Sigmoid colon (tissue), 7 donors: Measurements from ENCODE around the gene ZXDC. TPM values are rescaled to one million over a fixed set of nuclear protein-coding genes. Genes with fewer than 3 reads are reported as not detected.

Source experiments
- DNase-seq: peaks from one replicate; pipeline ENCODE4 v3.0.0-alpha.2; 2019
- H3K27ac ChIP-seq, 4 donors: fragments of 200-600 bp; sonication (generic); one replicate each; pipeline ENCODE4 v1.5.1; 2016 to 2019; ENCODE audit warnings: mild to moderate bottlenecking in 1 of 4
- H3K27me3 ChIP-seq, 3 donors: fragments of 200-600 bp; sonication (generic); one replicate each; pipeline ENCODE4 v1.5.1; 2019; ENCODE audit warnings: mild to moderate bottlenecking in 1 of 3
- H3K36me3 ChIP-seq, 4 donors: fragments of 200-600 bp; sonication (generic); one replicate each; pipeline ENCODE4 v1.5.1; 2016 to 2019
- H3K4me1 ChIP-seq, 4 donors: fragments of 200-600 bp; sonication (generic); one replicate each; pipeline ENCODE4 v1.5.1; 2017 to 2019
- H3K4me3 ChIP-seq, 4 donors: fragments of 200-600 bp; sonication (generic); one replicate each; pipeline ENCODE4 v1.5.1; 2017 to 2019; ENCODE audit warnings: mild to moderate bottlenecking in 2 of 4, moderate library complexity in 1 of 4
- H3K9me3 ChIP-seq, 4 donors: fragments of 200-600 bp in 3 of 4; sonication (generic) in 3 of 4; one replicate each; pipeline versions ENCODE4 v1.5.1 to v1.6.1; 2013 to 2019
- CTCF ChIP-seq, 4 experiments: fragments of 450-650 bp in 3 of 4; fragments of 200-600 bp in 1 of 4; IDR thresholded peaks; one replicate each; pipeline ENCODE4 v1.5.1; 2016 to 2019; ENCODE audit warnings: antibody characterized with exemption in 4 of 4, mild to moderate bottlenecking in 3 of 4, moderate library complexity in 2 of 4
- EP300 ChIP-seq, 4 donors: sonication (generic); formaldehyde crosslinking; IDR thresholded peaks; one replicate each; pipeline ENCODE4 v1.6.1; 2017; ENCODE audit warnings: antibody characterized with exemption in 4 of 4
- POLR2A ChIP-seq, 2 donors: fragments of 450-650 bp; IDR thresholded peaks; one replicate each; pipeline ENCODE4 v1.6.1; 2016; ENCODE audit warnings: antibody characterized with exemption in 2 of 2, mild to moderate bottlenecking in 2 of 2, moderate library complexity in 2 of 2
- POLR2AphosphoS5 ChIP-seq, 4 donors: sonication (generic); formaldehyde crosslinking; IDR thresholded peaks; one replicate each; pipeline ENCODE4 v1.6.1; 2017; ENCODE audit warnings: antibody characterized with exemption in 4 of 4
- WGBS, 2 donors: extraction: QIAGEN DNeasy Blood & Tissue Kit; methylation state at CpG; one replicate each; pipeline ENCODE4 v1.1.7; 2013; 5-methylcytosine and 5-hydroxymethylcytosine counted together
- intact Hi-C: fragments of 100-400 bp; cut with DNase I; formaldehyde crosslinking; loops from one replicate; pipeline ENCODE4 v1.15.1; 2023
- polyA plus RNA-seq, 3 donors: library from polyadenylated mRNA; stranded (reverse); fragments of 200-250 nt; gene quantifications; one replicate each; pipeline ENCODE4 v1.2.3, GENCODE V29; 2013
- total RNA-seq, 4 donors: library from RNA; depleted of rRNA; stranded (reverse); fragments of >200 nt; gene quantifications; one replicate each; pipeline ENCODE4 v1.1.0, GENCODE V29; 2016
- donor health status: healthy with polysubstance abuse.
- donor health status: Bipolar disorder and iron deficiency.
- donor health status: healthy.

ZXDC gene
- total and polyA plus RNA-seq, 7 donors, result 5.5 to 33.8 (median 26.4) TPM

- 94 to 97% methylated on average over 8 of the region's 8 CpGs for WGBS, 2 donors
- Histone ChIP-seq H3K27me3 (no peaks in the 10 kb centered on the region), H3K27ac (no peak overlapping the region), H3K4me1 (peaks cover 0 to 12% (median 7%) of the 10 kb centered on the region in 4 donors), H3K36me3 (peaks cover 7 to 41% (median 20%) of the 10 kb centered on the region in 4 donors), H3K9me3 (no peaks in the 10 kb centered on the region), H3K4me3 (no peak overlapping the region)
- intact Hi-C loops, result no loop called here
- DNase-seq, result peak; percentile 48
- TF ChIP-seq CTCF (IDR thresholded peaks at IDR 0.05) (no peak), POLR2AphosphoS5 (IDR thresholded peaks at IDR 0.05) (no peak), POLR2A (IDR thresholded peaks at IDR 0.05) (no peak), EP300 (IDR thresholded peaks at IDR 0.05) (no peak)
Measured at GRCh38 chr3:126446301-126446700, 29.4 kb downstream of the ZXDC start.

- Histone ChIP-seq H3K9me3 (no peaks in the 10 kb centered on the region), H3K36me3 (peaks cover 0 to 41% (median 21%) of the 10 kb centered on the region in 4 donors), H3K4me3 (no peak overlapping the region), H3K4me1 (peaks cover 0 to 12% (median 7%) of the 10 kb centered on the region in 4 donors), H3K27me3 (no peaks in the 10 kb centered on the region), H3K27ac (no peak overlapping the region)
- intact Hi-C loops, result no loop called here
- WGBS, 2 donors, result 65 to 82% methylated on average over 5 of the region's 5 CpGs
- TF ChIP-seq EP300 (IDR thresholded peaks at IDR 0.05) (no peak), POLR2A (IDR thresholded peaks at IDR 0.05) (no peak), POLR2AphosphoS5 (IDR thresholded peaks at IDR 0.05) (no peak), CTCF (IDR thresholded peaks at IDR 0.05) (no peak)
- peak; percentile 44 for DNase-seq
Measured at GRCh38 chr3:126445506-126445905, 30.2 kb downstream of the ZXDC start.

- Histone ChIP-seq H3K27ac (no peak overlapping the region), H3K36me3 (peaks cover 0 to 40% (median 8%) of the 10 kb centered on the region in 4 donors), H3K4me1 (peaks cover 0 to 11% (median 7%) of the 10 kb centered on the region in 4 donors), H3K27me3 (no peaks in the 10 kb centered on the region), H3K4me3 (no peak overlapping the region), H3K9me3 (no peaks in the 10 kb centered on the region)
- peak; percentile 44 for DNase-seq
- TF ChIP-seq CTCF (IDR thresholded peaks at IDR 0.05) (no peak), POLR2A (IDR thresholded peaks at IDR 0.05) (no peak), POLR2AphosphoS5 (IDR thresholded peaks at IDR 0.05) (no peak), EP300 (IDR thresholded peaks at IDR 0.05) (no peak)
- 88 to 90% methylated on average over 3 of the region's 3 CpGs for WGBS, 2 donors
- intact Hi-C loops, result no loop called here
Measured at GRCh38 chr3:126442856-126443242, 32.8 kb downstream of the ZXDC start.

- 89 to 94% methylated on average over 13 of the region's 13 CpGs for WGBS, 2 donors
- H3K4me3 ChIP-seq, result no peak overlapping the region
Measured at GRCh38 chr3:126442094-126442855, 33.4 kb downstream of the ZXDC start.

More at GRCh38 chr3:126442094-126442855, 33.4 kb downstream of the ZXDC start:
- peaks cover 0 to 5% (median 1%) of the 10 kb centered on the region in 4 donors for H3K4me1 ChIP-seq
- TF ChIP-seq POLR2A (IDR thresholded peaks at IDR 0.05) (no peak), EP300 (IDR thresholded peaks at IDR 0.05) (no peak), POLR2AphosphoS5 (IDR thresholded peaks at IDR 0.05) (no peak), CTCF (IDR thresholded peaks at IDR 0.05) (no peak)
- no peaks in the 10 kb centered on the region for H3K9me3 ChIP-seq
- H3K27ac ChIP-seq, result no peak overlapping the region
- H3K27me3 ChIP-seq, result no peaks in the 10 kb centered on the region
- intact Hi-C loops, result no loop called here
- DNase-seq, result peak; percentile 71
- H3K36me3 ChIP-seq, result peaks cover 0 to 44% (median 9%) of the 10 kb centered on the region in 4 donors
